NT2/D1 (cell line): ENCODE measurements around the gene GREB1.

Experiments used
- DNase-seq: peaks from one replicate; pipeline ENCODE4 v3.0.0-alpha.2; 2011; ENCODE audit warnings: low read depth, low spot score
- H3K27me3 ChIP-seq: 2 replicates; pipeline ENCODE4 v1.6.0; 2011; ENCODE audit warnings: mild to moderate bottlenecking; ENCODE audit not compliant: insufficient read length, insufficient read depth
- H3K36me3 ChIP-seq: 2 replicates; pipeline ENCODE4 v1.6.1; 2011; ENCODE audit warnings: mild to moderate bottlenecking, low read length, mixed read lengths; ENCODE audit not compliant: insufficient read depth, insufficient read length
- H3K4me1 ChIP-seq: 2 replicates; pipeline ENCODE4 v1.5.1; 2011; ENCODE audit not compliant: insufficient read depth, insufficient read length
- H3K4me3 ChIP-seq: 2 replicates; pipeline ENCODE4 v1.5.1; 2011; ENCODE audit warnings: low read depth; ENCODE audit not compliant: insufficient read length
- H3K9ac ChIP-seq: 2 replicates; pipeline ENCODE4 v1.6.0; 2011; ENCODE audit warnings: low read depth; ENCODE audit not compliant: insufficient read length
- H3K9me3 ChIP-seq: 2 replicates; pipeline ENCODE4 v1.5.1; 2011; ENCODE audit warnings: mild to moderate bottlenecking, low read length; ENCODE audit not compliant: insufficient read depth
- SUZ12 ChIP-seq: IDR thresholded peaks from 2 replicates; pipeline ENCODE4 v1.6.1; 2011; ENCODE audit not compliant: insufficient read length, insufficient read depth; ENCODE audit errors: extremely low read depth
- YY1 ChIP-seq: IDR thresholded peaks from 2 replicates; pipeline ENCODE4 v1.6.1; 2011; ENCODE audit not compliant: insufficient read length, insufficient read depth
- ZNF274 ChIP-seq: IDR thresholded peaks from 2 replicates; pipeline ENCODE4 v1.6.1; 2011; ENCODE audit warnings: mild to moderate bottlenecking, low read depth, low read length

The GREB1 gene

DNA sequence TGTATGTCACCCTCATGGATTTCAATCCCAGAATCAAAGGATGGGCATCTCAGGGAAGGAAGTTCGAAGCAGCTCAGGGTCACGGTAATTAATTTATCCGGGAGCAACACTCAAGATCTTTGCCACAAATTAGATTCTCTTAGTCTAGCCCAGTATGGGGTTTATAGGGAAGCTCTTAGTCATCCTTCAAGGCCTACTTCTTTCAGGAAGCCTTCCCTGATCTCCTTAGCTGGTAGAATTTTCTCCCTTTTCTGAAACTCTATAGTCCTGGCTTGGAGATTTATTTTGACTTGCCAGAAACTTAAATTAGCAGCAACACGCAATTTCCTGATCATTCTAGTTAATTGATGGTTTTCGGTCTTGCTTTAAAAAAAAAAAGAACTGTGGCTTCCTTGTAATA, 20.5 kb upstream of the GREB1 start:
- Histone ChIP-seq H3K9ac (no peak overlapping the region), H3K36me3 (no peaks in the 10 kb centered on the region), H3K9me3 (no peaks in the 10 kb centered on the region), H3K27me3 (no peaks in the 10 kb centered on the region), H3K4me3 (no peak overlapping the region), H3K4me1 (no peaks in the 10 kb centered on the region)
- DNase-seq: no peak
- no peak for TF ChIP-seq SUZ12
- TF ChIP-seq ZNF274: no peak
- no peak for TF ChIP-seq YY1

DNA sequence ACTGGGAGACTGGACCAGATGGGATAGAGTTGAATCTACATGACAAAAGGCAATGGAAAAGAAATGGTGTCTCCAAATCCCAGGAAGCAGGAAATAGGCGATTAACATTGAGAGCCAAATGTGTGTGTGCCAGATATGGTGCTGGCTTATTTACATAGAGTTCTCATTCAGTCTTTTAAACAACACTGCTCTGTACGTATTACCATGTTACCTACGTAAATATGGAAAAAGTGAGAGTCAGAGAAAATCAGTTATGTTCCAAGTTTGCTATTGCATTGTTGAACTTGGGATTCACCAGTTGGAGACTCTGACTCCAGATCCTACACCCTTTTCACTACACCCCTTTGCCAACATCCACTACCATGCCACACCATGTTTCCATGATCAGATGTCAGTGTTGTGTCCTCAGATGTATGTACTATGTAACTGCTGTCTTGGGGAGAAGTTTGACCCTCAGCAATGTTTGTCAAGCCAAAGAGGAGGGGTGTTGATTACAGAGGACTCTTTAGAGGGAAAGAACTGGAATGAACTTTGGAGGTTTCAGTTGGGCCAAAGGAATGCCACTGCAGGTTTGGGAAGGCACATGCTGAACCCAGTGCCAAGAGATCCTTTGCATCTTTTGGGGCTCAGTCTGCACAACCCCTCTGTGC, 19.6 kb upstream of the GREB1 start:
- H3K36me3 ChIP-seq: no peaks in the 10 kb centered on the region
- no peak for TF ChIP-seq SUZ12
- TF ChIP-seq YY1: no peak
- TF ChIP-seq ZNF274: no peak
- H3K9me3 ChIP-seq: no peaks in the 10 kb centered on the region
- H3K9ac ChIP-seq: no peak overlapping the region
- DNase-seq: no peak
- H3K4me3 ChIP-seq: no peak overlapping the region
- no peaks in the 10 kb centered on the region for H3K27me3 ChIP-seq
- no peaks in the 10 kb centered on the region for H3K4me1 ChIP-seq

DNA sequence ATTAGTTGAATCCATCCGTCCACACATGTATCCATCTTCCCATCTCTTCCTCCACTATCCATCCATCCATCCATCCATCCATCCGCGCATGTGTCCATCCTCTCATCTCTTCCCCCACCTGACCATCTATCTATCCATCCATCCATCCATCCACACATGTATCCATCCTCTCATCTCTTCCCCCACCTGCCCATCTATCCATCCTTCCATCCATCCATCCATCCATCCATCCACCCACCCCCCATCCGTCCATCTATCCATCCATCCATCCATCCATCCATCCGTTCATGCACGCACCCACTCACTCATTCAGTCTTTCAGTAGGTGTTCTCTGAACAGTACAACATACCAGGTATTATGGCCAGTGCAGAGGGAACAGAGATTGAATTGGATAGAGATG, 18.9 kb upstream of the GREB1 start:
- no peak overlapping the region for H3K9ac ChIP-seq
- H3K27me3 ChIP-seq: no peaks in the 10 kb centered on the region
- H3K36me3 ChIP-seq: no peaks in the 10 kb centered on the region
- H3K4me3 ChIP-seq: no peak overlapping the region
- no peaks in the 10 kb centered on the region for H3K4me1 ChIP-seq
- DNase-seq: no peak
- TF ChIP-seq ZNF274: no peak
- no peak for TF ChIP-seq YY1
- TF ChIP-seq SUZ12: no peak
- H3K9me3 ChIP-seq: no peaks in the 10 kb centered on the region

DNA sequence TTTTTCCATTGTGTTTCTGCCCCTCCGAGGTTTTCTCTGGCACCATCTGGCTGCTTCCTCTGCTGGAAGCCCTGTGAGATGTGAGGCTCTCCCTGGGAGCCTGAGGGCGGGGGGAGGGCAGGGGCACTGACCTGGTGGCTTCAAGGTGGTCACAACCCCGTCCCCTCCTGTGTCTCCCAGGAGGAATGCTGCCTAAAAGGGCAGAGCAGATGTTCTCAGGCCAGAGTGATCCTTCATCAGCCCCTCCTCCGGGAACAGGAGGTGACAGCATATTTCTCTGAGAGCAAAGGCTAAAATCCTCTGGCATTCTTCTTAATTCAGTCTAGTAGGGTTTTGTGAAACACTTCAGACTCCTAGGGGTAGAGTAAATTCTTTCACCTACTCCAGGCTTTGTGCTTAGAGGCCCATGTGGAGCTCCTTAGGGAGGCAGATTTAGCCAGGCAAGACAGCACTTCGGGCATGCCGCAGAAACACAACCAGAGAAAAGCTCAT, 18.3 kb upstream of the GREB1 start:
- Histone ChIP-seq H3K9ac (no peak overlapping the region), H3K36me3 (no peaks in the 10 kb centered on the region), H3K4me3 (no peak overlapping the region), H3K27me3 (no peaks in the 10 kb centered on the region), H3K9me3 (no peaks in the 10 kb centered on the region), H3K4me1 (no peaks in the 10 kb centered on the region)
- TF ChIP-seq YY1: no peak
- DNase-seq: no peak

DNA sequence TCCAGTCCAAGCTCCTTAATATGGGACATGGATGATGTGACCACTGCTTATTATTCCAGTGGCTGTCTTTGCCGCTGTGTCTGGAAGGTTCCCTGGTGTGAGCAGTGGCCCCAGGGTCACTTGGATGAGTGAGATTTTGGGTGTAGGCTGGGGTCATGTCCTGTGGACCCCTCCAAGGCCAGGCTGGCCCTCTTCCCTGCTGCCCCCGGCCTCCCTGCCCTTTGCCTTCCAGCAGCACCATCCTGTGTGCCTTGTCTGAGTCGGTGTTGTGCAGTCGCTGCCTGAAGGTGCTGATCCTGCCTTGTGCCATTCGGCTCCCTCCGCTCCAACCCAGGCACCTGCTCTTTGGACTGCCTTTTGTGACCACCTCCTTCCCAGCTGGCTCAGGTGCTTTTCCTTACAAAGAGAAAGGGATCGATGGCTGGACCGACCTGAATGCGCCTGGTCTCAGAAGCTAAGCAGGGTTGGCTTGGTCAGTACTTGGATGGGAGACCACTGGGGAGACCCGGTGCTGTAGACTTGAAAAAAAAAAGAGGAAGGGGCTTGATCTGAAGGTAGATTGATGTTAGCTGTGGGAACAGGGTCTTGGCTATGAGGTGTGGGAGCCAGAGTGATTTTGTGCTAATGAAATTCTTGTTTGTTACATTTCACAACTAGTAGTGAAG, 16.7 kb upstream of the GREB1 start:
- Histone ChIP-seq H3K9me3 (no peaks in the 10 kb centered on the region), H3K27me3 (no peaks in the 10 kb centered on the region), H3K4me1 (no peaks in the 10 kb centered on the region), H3K4me3 (no peak overlapping the region), H3K9ac (no peak overlapping the region), H3K36me3 (no peaks in the 10 kb centered on the region)
- no peak for TF ChIP-seq SUZ12
- no peak for TF ChIP-seq ZNF274
- no peak for TF ChIP-seq YY1
- no peak for DNase-seq

DNA sequence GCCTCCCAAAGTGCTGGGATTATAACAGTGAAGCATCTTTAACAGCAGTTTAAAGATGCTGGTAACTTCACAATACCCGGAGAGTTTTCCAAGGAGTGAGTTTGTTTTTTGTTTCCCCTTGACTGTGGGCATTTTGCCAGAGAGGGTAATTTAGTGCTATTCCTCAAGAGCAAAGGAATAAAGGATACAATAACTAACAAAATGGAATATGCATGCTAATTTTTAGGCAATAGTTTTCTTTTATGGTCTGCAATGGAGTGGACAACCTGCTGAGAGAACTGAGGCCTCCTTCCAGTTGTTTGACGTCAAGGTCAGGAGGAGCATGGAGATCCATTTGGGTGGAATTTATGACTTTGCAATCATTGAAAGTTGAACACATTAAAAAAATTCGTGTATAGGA, 15.9 kb upstream of the GREB1 start:
- Histone ChIP-seq H3K27me3 (no peaks in the 10 kb centered on the region), H3K4me1 (no peaks in the 10 kb centered on the region), H3K36me3 (no peaks in the 10 kb centered on the region), H3K9ac (no peak overlapping the region), H3K4me3 (no peak overlapping the region), H3K9me3 (peaks cover 6% of the 10 kb centered on the region; the same call in 1 of the 2 replicates)
- no peak for TF ChIP-seq ZNF274
- TF ChIP-seq SUZ12: no peak
- no peak for TF ChIP-seq YY1
- no peak for DNase-seq

DNA sequence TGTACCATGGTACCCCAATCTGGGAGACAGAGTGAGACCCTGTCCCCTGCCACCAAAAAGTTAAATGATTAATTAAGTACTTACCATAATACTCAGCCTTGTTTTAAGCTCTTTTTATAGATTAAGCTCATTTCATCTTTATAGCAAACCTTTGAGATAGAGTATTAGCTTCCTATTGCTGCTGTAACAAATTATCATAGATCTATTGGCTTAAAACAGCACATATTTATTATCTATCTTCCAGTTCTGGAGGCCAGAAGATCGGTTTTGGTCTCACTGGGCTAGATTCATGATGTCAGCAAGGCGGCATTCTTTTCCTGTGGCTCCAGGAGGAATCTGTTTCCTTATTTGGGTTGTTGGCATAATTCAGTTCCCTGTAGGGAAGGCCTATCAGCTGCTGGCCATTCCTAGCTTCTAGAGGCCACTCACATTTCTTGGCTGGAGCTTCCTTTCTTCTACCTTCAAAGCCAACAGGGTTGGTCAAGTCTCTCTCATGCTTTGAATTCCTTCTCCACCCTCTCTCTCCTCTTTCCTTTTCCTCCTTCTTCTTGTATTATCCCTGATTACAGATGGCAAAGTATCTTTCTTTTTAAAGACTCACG, 13.7 kb upstream of the GREB1 start:
- H3K9ac ChIP-seq: no peak overlapping the region
- no peaks in the 10 kb centered on the region for H3K27me3 ChIP-seq
- peaks cover 8% of the 10 kb centered on the region; the same call in 1 of the 2 replicates for H3K9me3 ChIP-seq
- no peaks in the 10 kb centered on the region for H3K4me1 ChIP-seq
- no peak for DNase-seq
- H3K4me3 ChIP-seq: no peak overlapping the region
- TF ChIP-seq YY1: no peak
- no peak for TF ChIP-seq SUZ12
- TF ChIP-seq ZNF274: no peak
- H3K36me3 ChIP-seq: no peaks in the 10 kb centered on the region

DNA sequence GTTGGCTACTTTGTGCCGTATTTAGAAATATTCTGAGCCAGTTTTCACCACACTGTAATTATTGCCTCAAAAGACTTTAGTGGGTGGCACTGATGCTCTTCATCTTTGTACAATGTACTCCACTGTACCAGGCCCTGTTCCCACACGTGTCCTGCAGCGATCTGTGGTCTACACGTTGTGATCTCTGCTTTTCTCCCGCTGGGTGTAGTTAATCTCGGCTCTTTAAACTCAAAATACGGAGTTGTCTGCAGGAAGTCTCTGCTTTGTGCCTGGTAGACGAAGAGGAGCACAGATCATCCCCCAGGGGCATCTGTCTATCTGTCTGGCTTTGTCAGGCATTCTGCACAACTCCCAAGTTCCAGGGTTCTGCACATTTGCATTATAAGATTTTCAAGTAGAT, 12.1 kb upstream of the GREB1 start:
- Histone ChIP-seq H3K4me1 (no peaks in the 10 kb centered on the region), H3K9me3 (peaks cover 8% of the 10 kb centered on the region; the same call in 1 of the 2 replicates), H3K27me3 (no peaks in the 10 kb centered on the region), H3K9ac (no peak overlapping the region), H3K4me3 (no peak overlapping the region), H3K36me3 (no peaks in the 10 kb centered on the region)
- DNase-seq: no peak
- TF ChIP-seq ZNF274 (no peak), SUZ12 (no peak), YY1 (no peak)
